ENCODE results near the gene ARMC12. TPM values are rescaled to one million over a fixed set of nuclear protein-coding genes. Genes with fewer than 3 reads are reported as not detected.

ARMC12 gene
- total and polyA plus RNA-seq, 2 donors (not counting 3 experiments of a cell fraction or from before 2014, with no cell fraction given) = 0.91 to 1.9 TPM

DNA sequence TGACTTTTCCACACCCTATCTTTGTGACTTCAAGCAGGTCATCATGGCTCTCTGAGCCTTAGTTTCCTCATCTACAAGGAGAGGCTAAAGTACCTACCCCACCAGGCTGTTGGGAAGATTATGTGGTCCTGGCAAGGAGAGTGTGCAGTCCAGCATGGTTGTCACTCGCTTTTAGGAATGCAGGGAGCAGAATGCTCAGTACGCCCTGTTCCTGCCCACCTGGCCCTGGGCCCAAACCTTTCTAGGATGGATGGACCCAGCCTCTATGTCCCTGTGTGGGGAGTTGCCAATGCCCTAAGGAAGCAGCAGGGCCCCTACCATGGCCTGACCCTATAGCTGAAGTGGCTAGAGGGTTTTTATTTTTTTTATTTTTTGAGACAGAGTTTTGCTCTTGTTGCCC is 41.6 kb downstream of the ARMC12 start:
- DNase-seq (ENCODE audit: low read depth, low spot score) (no peak), FAIRE-seq (no peak)
- Histone ChIP-seq H3K36me3 (ENCODE audit: control insufficient read depth in 2 of 2, extremely low read depth in 1 of 2, insufficient read depth in 2 of 2, low read length in 2 of 2) (no peaks in the 10 kb centered on the region), H3K4me3 (replicated peaks in 1 of 3; ENCODE audit: insufficient read depth in 1 of 3, low read depth in 1 of 3, low read length in 3 of 3) (no peak overlapping the region), H3K27me3 (ENCODE audit: control insufficient read depth in 2 of 2, insufficient read depth in 2 of 2, low read length in 2 of 2) (peaks cover 0 to 6% of the 10 kb centered on the region in 2 experiments), H3K9me1 (replicated peaks; ENCODE audit: control insufficient read depth, extremely low read depth, insufficient read depth, low read length) (no peaks in the 10 kb centered on the region), H3K4me2 (ENCODE audit: insufficient read depth, low read length) (no peak overlapping the region), H3K9me3 (replicated peaks; ENCODE audit: control insufficient read depth, insufficient read depth, low read length) (no peaks in the 10 kb centered on the region), H3K27ac (ENCODE audit: insufficient read depth, low read depth, low read length) (no peak overlapping the region), H3K79me2 (ENCODE audit: control insufficient read depth, insufficient read depth, low read length) (no peaks in the 10 kb centered on the region), H2AFZ (ENCODE audit: low read depth, low read length) (no peak overlapping the region), H4K20me1 (replicated peaks; ENCODE audit: control insufficient read depth, extremely low read depth, insufficient read depth, low read length) (no peaks in the 10 kb centered on the region), H3K4me1 (ENCODE audit: control insufficient read depth, extremely low read depth, insufficient read depth, low read length) (peaks cover 3% of the 10 kb centered on the region), H3K9ac (replicated peaks; ENCODE audit: extremely low read depth, insufficient read depth, low read length) (no peak overlapping the region)
- no TSS peak for BruUV-seq (replicated peaks)
- CTCF ChIA-PET = no interaction called here
- intact Hi-C loops (cut with micrococcal nuclease) (no loop called here), dilution Hi-C loops (cut with MboI; ENCODE audit: extremely low pct_ligation_motif_present, low sequenced_read_pairs) (no loop called here)
- TF ChIP-seq EZH2 (IDR thresholded peaks at IDR 0.05; ENCODE audit: borderline replicate concordance, low read depth, low read length, severe bottlenecking) (no peak), GATA2 (IDR thresholded peaks at IDR 0.05; ENCODE audit: insufficient read depth, insufficient read length, low read depth, low read length) (no peak), POLR2AphosphoS5 (IDR thresholded peaks at IDR 0.05; ENCODE audit: insufficient read depth, low read depth, low read length) (no peak), JUN (IDR thresholded peaks at IDR 0.05; ENCODE audit: borderline replicate concordance, insufficient read depth, insufficient read length, low read depth) (no peak), MAX (IDR thresholded peaks at IDR 0.05; ENCODE audit: insufficient read depth, insufficient read length) (no peak), FOS (IDR thresholded peaks at IDR 0.05; ENCODE audit: borderline replicate concordance, insufficient read depth, low read length) (no peak), MYC (IDR thresholded peaks at IDR 0.05; ENCODE audit: low read depth, low read length) (no peak)
- TF ChIP-seq, protein P1, sequence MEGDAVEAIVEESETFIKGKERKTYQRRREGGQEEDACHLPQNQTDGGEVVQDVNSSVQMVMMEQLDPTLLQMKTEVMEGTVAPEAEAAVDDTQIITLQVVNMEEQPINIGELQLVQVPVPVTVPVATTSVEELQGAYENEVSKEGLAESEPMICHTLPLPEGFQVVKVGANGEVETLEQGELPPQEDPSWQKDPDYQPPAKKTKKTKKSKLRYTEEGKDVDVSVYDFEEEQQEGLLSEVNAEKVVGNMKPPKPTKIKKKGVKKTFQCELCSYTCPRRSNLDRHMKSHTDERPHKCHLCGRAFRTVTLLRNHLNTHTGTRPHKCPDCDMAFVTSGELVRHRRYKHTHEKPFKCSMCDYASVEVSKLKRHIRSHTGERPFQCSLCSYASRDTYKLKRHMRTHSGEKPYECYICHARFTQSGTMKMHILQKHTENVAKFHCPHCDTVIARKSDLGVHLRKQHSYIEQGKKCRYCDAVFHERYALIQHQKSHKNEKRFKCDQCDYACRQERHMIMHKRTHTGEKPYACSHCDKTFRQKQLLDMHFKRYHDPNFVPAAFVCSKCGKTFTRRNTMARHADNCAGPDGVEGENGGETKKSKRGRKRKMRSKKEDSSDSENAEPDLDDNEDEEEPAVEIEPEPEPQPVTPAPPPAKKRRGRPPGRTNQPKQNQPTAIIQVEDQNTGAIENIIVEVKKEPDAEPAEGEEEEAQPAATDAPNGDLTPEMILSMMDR (IDR thresholded peaks at IDR 0.05; ENCODE audit: extremely low read depth in 1 of 2, insufficient read depth in 1 of 2, low read depth in 1 of 2, low read length in 2 of 2) = no peak
- POLR2A ChIA-PET = no interaction called here

All from endothelial cell of umbilical vein (primary cell).